GM23248 (cell line): Measurements from ENCODE around the gene CLMP. TPM values are rescaled to one million over a fixed set of nuclear protein-coding genes. Genes with fewer than 3 reads are reported as not detected.

Experiments
- DNase-seq: peaks from one replicate; pipeline ENCODE4 v3.0.0-alpha.2; 2015
- H2AFZ ChIP-seq: fragments of 200-600 bp; sonication (generic); 2 replicates; pipeline ENCODE4 v1.6.1; 2016; ENCODE audit warnings: antibody characterized with exemption
- H3F3A ChIP-seq: fragments of 200-600 bp; sonication (generic); 2 replicates; pipeline ENCODE4 v1.6.1; 2016; ENCODE audit warnings: mild to moderate bottlenecking, antibody characterized with exemption, mixed run types; ENCODE audit not compliant: insufficient read depth
- H3K27ac ChIP-seq: fragments of 200-600 bp; sonication (generic); 2 replicates; pipeline ENCODE4 v1.5.1; 2016; ENCODE audit warnings: mild to moderate bottlenecking
- H3K27me3 ChIP-seq: fragments of 200-600 bp; sonication (generic); replicated peaks from 2 replicates; pipeline ENCODE4 v1.6.1; 2016; ENCODE audit warnings: mild to moderate bottlenecking; ENCODE audit not compliant: insufficient read depth
- H3K36me3 ChIP-seq: fragments of 200-600 bp; sonication (generic); 2 replicates; pipeline ENCODE4 v1.6.1; 2016; ENCODE audit warnings: low read depth, mild to moderate bottlenecking
- H3K4me1 ChIP-seq: fragments of 200-600 bp; sonication (generic); 2 replicates; pipeline ENCODE4 v1.6.1; 2016; ENCODE audit warnings: mild to moderate bottlenecking; ENCODE audit not compliant: insufficient read depth
- H3K4me2 ChIP-seq: fragments of 200-600 bp; sonication (generic); one replicate; pipeline ENCODE4 v1.6.1; 2016; ENCODE audit warnings: mild to moderate bottlenecking; ENCODE audit not compliant: unreplicated experiment
- H3K4me3 ChIP-seq: fragments of 200-600 bp; sonication (generic); 2 replicates; pipeline ENCODE4 v1.5.1; 2016; ENCODE audit warnings: mild to moderate bottlenecking
- H3K79me2 ChIP-seq: fragments of 200-600 bp; sonication (generic); 2 replicates; pipeline ENCODE4 v1.6.1; 2016; ENCODE audit warnings: mild to moderate bottlenecking; ENCODE audit not compliant: insufficient read depth
- H3K9ac ChIP-seq: fragments of 200-600 bp; sonication (generic); 2 replicates; pipeline ENCODE4 v1.6.1; 2016; ENCODE audit warnings: mild to moderate bottlenecking
- H3K9me2 ChIP-seq: fragments of 200-600 bp; sonication (generic); 2 replicates; pipeline ENCODE4 v1.6.1; 2016; ENCODE audit warnings: mixed run types, mild to moderate bottlenecking, moderate library complexity; ENCODE audit not compliant: insufficient read depth
- H3K9me3 ChIP-seq: fragments of 200-600 bp; sonication (generic); one replicate; pipeline ENCODE4 v1.6.1; 2017; ENCODE audit warnings: low read depth
- H4K20me1 ChIP-seq: fragments of 200-600 bp; sonication (generic); 2 replicates; pipeline ENCODE4 v1.6.0; 2016; ENCODE audit not compliant: insufficient read depth
- EZH2 ChIP-seq: fragments of 200-600 bp; sonication (generic); IDR thresholded peaks from 2 replicates; pipeline ENCODE4 v1.6.1; 2018; ENCODE audit warnings: antibody characterized with exemption, mild to moderate bottlenecking; ENCODE audit not compliant: insufficient read depth, poor library complexity, severe bottlenecking
- EZH2phosphoT487 ChIP-seq: fragments of 200-600 bp; sonication (generic); IDR thresholded peaks from 2 replicates; pipeline ENCODE4 v1.6.1; 2018; ENCODE audit warnings: antibody characterized with exemption, moderate library complexity, mild to moderate bottlenecking, low read depth; ENCODE audit not compliant: insufficient read depth
- WGBS, 2 experiments: methylation state at CpG; one replicate each; pipeline ENCODE4 v1.1.6; 2015 to 2017; ENCODE audit warnings: low lambda C conversion rate in 2 of 2, low coverage in 1 of 2; ENCODE audit errors: missing lambda C conversion rate in 2 of 2; 5-methylcytosine and 5-hydroxymethylcytosine counted together
- in situ Hi-C: fragments of 300-500 bp; cut with MboI; formaldehyde crosslinking; loops from 2 replicates; pipeline ENCODE4 v1.15.0; 2020
- polyA plus RNA-seq: library from polyadenylated mRNA; unstranded; fragments of >200 nt; fragmentation: Nextera tagmentation; extraction: Ambion mirVana; gene quantifications from 2 replicates; pipeline ENCODE4 v1.2.1, GENCODE V29; 2016
- total RNA-seq: library from RNA; depleted of rRNA; stranded (reverse); fragments of >200 nt; shearing (Covaris generic); gene quantifications from 2 replicates; pipeline ENCODE4 v1.2.3, GENCODE V29; 2014

CLMP gene
- total and polyA plus RNA-seq, 2 experiments from 2014 or later: 166 to 215 TPM

- H3K79me2 ChIP-seq: no peaks in the 10 kb centered on the region
- no peaks in the 10 kb centered on the region for H3K9me2 ChIP-seq
- no peaks in the 10 kb centered on the region for H3K9me3 ChIP-seq
- WGBS, 2 experiments: 62 to 65% methylated on average over 11 of the region's 11 CpGs
- no peak overlapping the region for H3K4me2 ChIP-seq
- H3K4me1 ChIP-seq: no peaks in the 10 kb centered on the region
- H3K27ac ChIP-seq: no peak overlapping the region
- H3F3A ChIP-seq: no peaks in the 10 kb centered on the region
- in situ Hi-C loops: no loop called here
- H3K4me3 ChIP-seq: no peak overlapping the region
- no peaks in the 10 kb centered on the region for H3K36me3 ChIP-seq
- TF ChIP-seq EZH2phosphoT487 (no peak), EZH2 (no peak)
- no peak overlapping the region for H3K9ac ChIP-seq
- H4K20me1 ChIP-seq: no peaks in the 10 kb centered on the region
- H2AFZ ChIP-seq: no peak overlapping the region
- peak; percentile 25 for DNase-seq
- H3K27me3 ChIP-seq: no peaks in the 10 kb centered on the region
These were observed 155.0 kb downstream of the CLMP start for GRCh38 chr11:123040111-123040432.

- Histone ChIP-seq H3K27me3 (no peaks in the 10 kb centered on the region), H3K9ac (no peak overlapping the region), H3K9me2 (no peaks in the 10 kb centered on the region), H3F3A (no peaks in the 10 kb centered on the region), H3K27ac (no peak overlapping the region), H3K4me1 (no peaks in the 10 kb centered on the region), H3K4me2 (no peak overlapping the region), H3K4me3 (no peak overlapping the region), H3K36me3 (no peaks in the 10 kb centered on the region), H2AFZ (no peak overlapping the region), H3K9me3 (no peaks in the 10 kb centered on the region), H4K20me1 (no peaks in the 10 kb centered on the region), H3K79me2 (no peaks in the 10 kb centered on the region)
- WGBS, 2 experiments: 79 to 89% methylated on average over 10 of the region's 10 CpGs
- TF ChIP-seq EZH2phosphoT487 (no peak), EZH2 (no peak)
- in situ Hi-C loops: no loop called here
- no peak for DNase-seq
These were observed 159.2 kb downstream of the CLMP start for GRCh38 chr11:123035831-123036230.

- Histone ChIP-seq H3K27me3 (no peaks in the 10 kb centered on the region), H3K9me3 (no peaks in the 10 kb centered on the region), H3K4me3 (no peak overlapping the region), H3K36me3 (no peaks in the 10 kb centered on the region), H3K9me2 (no peaks in the 10 kb centered on the region), H4K20me1 (no peaks in the 10 kb centered on the region), H3K9ac (no peak overlapping the region), H3K79me2 (no peaks in the 10 kb centered on the region), H3K4me2 (no peak overlapping the region), H3K4me1 (no peaks in the 10 kb centered on the region), H2AFZ (no peak overlapping the region), H3F3A (no peaks in the 10 kb centered on the region), H3K27ac (no peak overlapping the region)
- in situ Hi-C loops: no loop called here
- no peak for TF ChIP-seq EZH2phosphoT487
- TF ChIP-seq EZH2: no peak
- DNase-seq: no peak
- WGBS, 2 experiments: 78 to 79% methylated on average over 6 of the region's 6 CpGs
These were observed 160.5 kb downstream of the CLMP start for GRCh38 chr11:123034597-123034996.

GRCh38 chr11:123033895-123034294 lies 161.2 kb downstream of the CLMP start:
- DNase-seq: peak; percentile 46
- Histone ChIP-seq H3K4me1 (no peaks in the 10 kb centered on the region), H3K79me2 (no peaks in the 10 kb centered on the region), H3F3A (no peaks in the 10 kb centered on the region), H3K9me3 (no peaks in the 10 kb centered on the region), H3K36me3 (no peaks in the 10 kb centered on the region), H3K9me2 (no peaks in the 10 kb centered on the region), H3K27me3 (no peaks in the 10 kb centered on the region), H3K4me2 (no peak overlapping the region), H3K9ac (no peak overlapping the region), H4K20me1 (no peaks in the 10 kb centered on the region), H3K27ac (no peak overlapping the region), H2AFZ (no peak overlapping the region), H3K4me3 (no peak overlapping the region)
- in situ Hi-C loops: no loop called here
- 41 to 45% methylated on average over 10 of the region's 10 CpGs for WGBS, 2 experiments
- no peak for TF ChIP-seq EZH2
- TF ChIP-seq EZH2phosphoT487: no peak

- Histone ChIP-seq H3K4me3 (no peak overlapping the region), H3K9me3 (no peaks in the 10 kb centered on the region), H3K27me3 (no peaks in the 10 kb centered on the region), H3K27ac (no peak overlapping the region), H4K20me1 (no peaks in the 10 kb centered on the region), H3K9me2 (no peaks in the 10 kb centered on the region), H3K4me2 (no peak overlapping the region), H3K79me2 (no peaks in the 10 kb centered on the region), H3K9ac (no peak overlapping the region), H3K36me3 (no peaks in the 10 kb centered on the region), H3F3A (no peaks in the 10 kb centered on the region), H2AFZ (no peak overlapping the region), H3K4me1 (no peaks in the 10 kb centered on the region)
- DNase-seq: no peak
- WGBS, 2 experiments: 62 to 66% methylated on average over 4 of the region's 4 CpGs
- in situ Hi-C loops: no loop called here
- TF ChIP-seq EZH2 (no peak), EZH2phosphoT487 (no peak)
These were observed 164.5 kb downstream of the CLMP start for GRCh38 chr11:123030517-123030916.
